HG03378 (cell line): Measurements from ENCODE around the gene SOX4.

Experiments
- ATAC-seq: cut with Tn5 transposase; IDR thresholded peaks from one replicate; pipeline ENCODE4 v1.9.1; 2021; ENCODE audit warnings: mild to moderate bottlenecking, moderate library complexity; ENCODE audit not compliant: unreplicated experiment

Gene SOX4

DNA sequence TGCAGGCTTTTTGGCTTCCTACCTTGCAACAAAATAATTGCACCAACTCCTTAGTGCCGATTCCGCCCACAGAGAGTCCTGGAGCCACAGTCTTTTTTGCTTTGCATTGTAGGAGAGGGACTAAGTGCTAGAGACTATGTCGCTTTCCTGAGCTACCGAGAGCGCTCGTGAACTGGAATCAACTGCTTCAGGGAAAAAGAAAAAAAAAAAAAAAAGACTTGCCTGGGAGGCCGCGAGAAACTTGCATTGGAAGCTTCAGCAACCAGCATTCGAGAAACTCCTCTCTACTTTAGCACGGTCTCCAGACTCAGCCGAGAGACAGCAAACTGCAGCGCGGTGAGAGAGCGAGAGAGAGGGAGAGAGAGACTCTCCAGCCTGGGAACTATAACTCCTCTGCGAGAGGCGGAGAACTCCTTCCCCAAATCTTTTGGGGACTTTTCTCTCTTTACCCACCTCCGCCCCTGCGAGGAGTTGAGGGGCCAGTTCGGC lies 420 bp downstream of the SOX4 start:
- no peak for ATAC-seq

DNA sequence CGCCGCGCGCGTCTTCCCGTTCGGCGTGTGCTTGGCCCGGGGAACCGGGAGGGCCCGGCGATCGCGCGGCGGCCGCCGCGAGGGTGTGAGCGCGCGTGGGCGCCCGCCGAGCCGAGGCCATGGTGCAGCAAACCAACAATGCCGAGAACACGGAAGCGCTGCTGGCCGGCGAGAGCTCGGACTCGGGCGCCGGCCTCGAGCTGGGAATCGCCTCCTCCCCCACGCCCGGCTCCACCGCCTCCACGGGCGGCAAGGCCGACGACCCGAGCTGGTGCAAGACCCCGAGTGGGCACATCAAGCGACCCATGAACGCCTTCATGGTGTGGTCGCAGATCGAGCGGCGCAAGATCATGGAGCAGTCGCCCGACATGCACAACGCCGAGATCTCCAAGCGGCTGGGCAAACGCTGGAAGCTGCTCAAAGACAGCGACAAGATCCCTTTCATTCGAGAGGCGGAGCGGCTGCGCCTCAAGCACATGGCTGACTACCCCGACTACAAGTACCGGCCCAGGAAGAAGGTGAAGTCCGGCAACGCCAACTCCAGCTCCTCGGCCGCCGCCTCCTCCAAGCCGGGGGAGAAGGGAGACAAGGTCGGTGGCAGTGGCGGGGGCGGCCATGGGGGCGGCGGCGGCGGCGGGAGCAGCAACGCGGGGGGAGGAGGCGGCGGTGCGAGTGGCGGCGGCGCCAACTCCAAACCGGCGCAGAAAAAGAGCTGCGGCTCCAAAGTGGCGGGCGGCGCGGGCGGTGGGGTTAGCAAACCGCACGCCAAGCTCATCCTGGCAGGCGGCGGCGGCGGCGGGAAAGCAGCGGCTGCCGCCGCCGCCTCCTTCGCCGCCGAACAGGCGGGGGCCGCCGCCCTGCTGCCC lies 1.1 kb downstream of the SOX4 start:
- no peak for ATAC-seq

DNA sequence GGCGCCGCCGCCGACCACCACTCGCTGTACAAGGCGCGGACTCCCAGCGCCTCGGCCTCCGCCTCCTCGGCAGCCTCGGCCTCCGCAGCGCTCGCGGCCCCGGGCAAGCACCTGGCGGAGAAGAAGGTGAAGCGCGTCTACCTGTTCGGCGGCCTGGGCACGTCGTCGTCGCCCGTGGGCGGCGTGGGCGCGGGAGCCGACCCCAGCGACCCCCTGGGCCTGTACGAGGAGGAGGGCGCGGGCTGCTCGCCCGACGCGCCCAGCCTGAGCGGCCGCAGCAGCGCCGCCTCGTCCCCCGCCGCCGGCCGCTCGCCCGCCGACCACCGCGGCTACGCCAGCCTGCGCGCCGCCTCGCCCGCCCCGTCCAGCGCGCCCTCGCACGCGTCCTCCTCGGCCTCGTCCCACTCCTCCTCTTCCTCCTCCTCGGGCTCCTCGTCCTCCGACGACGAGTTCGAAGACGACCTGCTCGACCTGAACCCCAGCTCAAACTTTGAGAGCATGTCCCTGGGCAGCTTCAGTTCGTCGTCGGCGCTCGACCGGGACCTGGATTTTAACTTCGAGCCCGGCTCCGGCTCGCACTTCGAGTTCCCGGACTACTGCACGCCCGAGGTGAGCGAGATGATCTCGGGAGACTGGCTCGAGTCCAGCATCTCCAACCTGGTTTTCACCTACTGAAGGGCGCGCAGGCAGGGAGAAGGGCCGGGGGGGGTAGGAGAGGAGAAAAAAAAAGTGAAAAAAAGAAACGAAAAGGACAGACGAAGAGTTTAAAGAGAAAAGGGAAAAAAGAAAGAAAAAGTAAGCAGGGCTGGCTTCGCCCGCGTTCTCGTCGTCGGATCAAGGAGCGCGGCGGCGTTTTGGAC lies 2.0 kb downstream of the SOX4 start:
- ATAC-seq = no peak

GRCh38 chr6:21596145-21596948 lies 2.8 kb downstream of the SOX4 start:
- ATAC-seq = no peak

DNA sequence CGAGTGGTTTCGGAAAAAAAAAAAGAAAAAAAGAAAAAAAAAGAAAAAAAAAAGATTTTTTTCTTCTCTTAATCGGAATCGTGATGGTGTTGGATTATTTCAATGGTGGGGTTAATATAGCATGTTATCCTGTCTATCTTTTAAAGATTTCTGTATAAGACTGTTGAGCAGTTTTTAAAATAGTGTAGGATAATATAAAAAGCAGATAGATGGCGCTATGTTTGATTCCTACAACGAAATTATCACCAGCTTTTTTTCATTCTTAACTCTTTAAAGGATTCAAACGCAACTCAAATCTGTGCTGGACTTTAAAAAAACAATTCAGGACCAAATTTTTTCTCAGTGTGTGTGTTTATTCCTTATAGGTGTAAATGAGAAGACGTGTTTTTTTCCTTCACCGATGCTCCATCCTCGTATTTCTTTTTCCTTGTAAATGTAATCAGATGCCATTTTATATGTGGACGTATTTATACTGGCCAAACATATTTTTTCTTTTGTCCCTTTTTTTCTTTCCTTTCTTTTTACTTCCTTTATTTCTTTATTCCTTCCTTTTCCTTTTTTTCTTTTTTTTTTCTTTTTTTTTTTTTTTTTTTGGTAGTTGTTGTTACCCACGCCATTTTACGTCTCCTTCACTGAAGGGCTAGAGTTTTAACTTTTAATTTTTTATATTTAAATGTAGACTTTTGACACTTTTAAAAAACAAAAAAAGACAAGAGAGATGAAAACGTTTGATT lies 3.6 kb downstream of the SOX4 start:
- no peak for ATAC-seq

- no peak for ATAC-seq
Measured at GRCh38 chr6:21597801-21598673, 4.5 kb downstream of the SOX4 start.

GRCh38 chr6:21598674-21599023 lies 5.1 kb downstream of the SOX4 start:
- no peak for ATAC-seq

GRCh38 chr6:21599051-21599696 lies 5.6 kb downstream of the SOX4 start:
- no peak for ATAC-seq

DNA sequence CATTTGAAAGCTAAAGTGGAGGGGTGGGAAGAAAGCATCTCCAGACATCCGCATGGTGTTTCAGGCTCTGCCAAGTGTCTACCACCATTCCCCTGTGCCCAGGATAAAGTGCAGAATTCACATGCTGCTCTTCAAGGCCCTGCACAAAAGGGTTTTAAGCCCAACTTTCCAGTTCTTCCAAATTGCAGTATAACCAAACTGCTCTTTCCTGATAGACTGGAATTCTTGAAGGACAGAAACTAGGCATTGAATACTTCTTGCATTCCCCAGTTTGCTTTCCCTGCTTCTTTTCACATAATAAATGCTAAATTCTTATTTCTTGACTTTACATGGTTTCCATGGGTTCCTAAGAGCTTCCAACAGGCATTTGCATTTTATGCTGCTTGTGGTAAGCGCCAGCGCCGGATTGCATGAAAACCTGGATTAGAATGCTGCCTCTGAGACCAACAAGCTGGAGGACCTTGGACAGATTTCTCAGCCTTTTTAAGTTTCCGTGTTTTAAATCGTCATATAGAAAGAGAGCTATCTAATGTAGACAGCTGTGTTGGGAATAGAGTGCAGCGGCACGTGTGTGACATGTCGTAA lies 7.9 kb downstream of the SOX4 start:
- no peak for ATAC-seq

GRCh38 chr6:21601932-21602390 lies 8.4 kb downstream of the SOX4 start:
- ATAC-seq = no peak

- peak; percentile 58 for ATAC-seq
Measured at GRCh38 chr6:21603082-21603952, 9.8 kb downstream of the SOX4 start.

DNA sequence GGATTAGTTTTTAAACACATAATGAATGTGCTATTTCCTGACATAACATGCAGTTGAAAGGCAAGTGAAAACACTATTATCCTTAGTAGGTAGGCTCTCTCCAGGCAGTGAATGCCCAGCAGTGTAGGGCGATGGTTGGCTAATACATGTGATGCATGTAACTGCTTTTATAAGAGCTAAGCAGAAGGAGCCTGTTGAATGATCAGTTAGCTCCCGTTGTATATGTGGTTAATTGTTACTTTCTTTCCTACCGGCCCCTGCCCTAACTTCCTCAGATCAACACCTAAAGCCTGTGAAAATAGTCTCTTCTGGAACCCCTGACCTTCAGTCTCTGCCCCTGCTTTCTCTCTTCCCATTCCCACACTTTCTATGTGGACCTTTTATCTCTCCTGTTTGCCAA lies 10.5 kb downstream of the SOX4 start:
- ATAC-seq = no peak

- no peak for ATAC-seq
Measured at GRCh38 chr6:21605166-21605565, 11.6 kb downstream of the SOX4 start.

GRCh38 chr6:21608601-21609000 lies 15.1 kb downstream of the SOX4 start:
- ATAC-seq = no peak

- no peak for ATAC-seq
Measured at GRCh38 chr6:21609881-21610329, 16.4 kb downstream of the SOX4 start.

GRCh38 chr6:21610341-21610740 lies 16.8 kb downstream of the SOX4 start:
- ATAC-seq = peak; percentile 90

- no peak for ATAC-seq
Measured at GRCh38 chr6:21611485-21611884, 17.9 kb downstream of the SOX4 start.
